HepG2 (cell line): ENCODE data around the gene RNASE1. TPM values are rescaled to one million over a fixed set of nuclear protein-coding genes. Genes with fewer than 3 reads are reported as not detected.

Experiments used
- ATAC-seq: fragments of 200-7000 bp; cut with Tn5 transposase; 3 replicates; pipeline ENCODE4 v1.9.1; 2020; ENCODE audit warnings: mild to moderate bottlenecking, moderate library complexity
- BruUV-seq: library from RNA; stranded (reverse); fragments of 400-500 nt; replicated peaks from 2 replicates; lab custom pipeline; 2021; lab: Mats Ljungman, UMichigan
- CTCF ChIA-PET: fragments of 300-600 bp; formaldehyde crosslinking; extraction: SDS; loops from one replicate; lab custom pipeline; 2021; ENCODE audit warnings: low total read pairs, inconsistent platforms, low intra/inter-chr PET ratio; lab: Yijun Ruan, JAX
- POLR2A ChIA-PET: fragments of 350-600 bp; sonication (Branson Sonifier 250); formaldehyde crosslinking; loops from one replicate; lab custom pipeline; 2020; ENCODE audit warnings: antibody characterized with exemption, inconsistent platforms; lab: Yijun Ruan, JAX
- DNase-seq: peaks from one replicate; pipeline ENCODE4 v3.0.0-alpha.2; 2015; ENCODE audit warnings: low spot score
- FAIRE-seq: peaks from 3 replicates; lab custom pipeline; 2011; peaks lifted over from hg19 to GRCh38; lab: Jason Lieb, UNC
- H2AFZ ChIP-seq: one replicate; pipeline ENCODE4 v1.6.1; 2011; ENCODE audit warnings: low read length, inconsistent platforms
- H3K27ac ChIP-seq: fragments of 300-600 bp; 3 replicates; pipeline ENCODE4 v1.8.0; 2011; ENCODE audit warnings: mixed run types, mild to moderate bottlenecking, mixed read lengths, low read length, inconsistent platforms; ENCODE audit not compliant: insufficient read depth; ENCODE audit errors: extremely low read length
- H3K27me3 ChIP-seq, 2 experiments: fragments of 200-600 bp in 1 of 2; 2 replicates in 1 of 2; 3 replicates in 1 of 2; pipeline versions ENCODE4 v1.6.0 to v1.8.0; 2011; ENCODE audit warnings: low read length in 2 of 2, mild to moderate bottlenecking in 2 of 2, moderate library complexity in 2 of 2, inconsistent platforms in 1 of 2; ENCODE audit not compliant: insufficient read depth in 2 of 2, control insufficient read depth in 1 of 2
- H3K36me3 ChIP-seq, 2 experiments: fragments of 200-600 bp in 1 of 2; replicated peaks in 1 of 2; 2 replicates in 1 of 2; 3 replicates in 1 of 2; pipeline versions ENCODE4 v1.5.1 to v1.8.0; 2011; ENCODE audit warnings: low read length in 2 of 2, inconsistent platforms in 1 of 2; ENCODE audit not compliant: insufficient read depth in 2 of 2, control insufficient read depth in 1 of 2
- H3K4me1 ChIP-seq: 2 replicates; pipeline ENCODE4 v1.5.1; 2012; ENCODE audit warnings: low read length, inconsistent platforms; ENCODE audit not compliant: insufficient read depth
- H3K4me2 ChIP-seq: 2 replicates; pipeline ENCODE4 v1.6.0; 2011; ENCODE audit warnings: low read depth, low read length, inconsistent platforms
- H3K4me3 ChIP-seq, 3 experiments: fragments of 200-600 bp in 1 of 3; sonication (generic), shearing (Covaris generic) in 1 of 3; replicated peaks in 1 of 3; 2 replicates each; pipeline ENCODE4 v1.5.1; 2011 to 2016; ENCODE audit warnings: low read length in 3 of 3, inconsistent platforms in 2 of 3, low read depth in 2 of 3, mild to moderate bottlenecking in 2 of 3, control low read depth in 1 of 3, mixed read lengths in 1 of 3; ENCODE audit not compliant: insufficient read depth in 1 of 3
- H3K79me2 ChIP-seq: one replicate; pipeline ENCODE4 v1.6.1; 2011; ENCODE audit warnings: low read length, inconsistent platforms; ENCODE audit not compliant: insufficient read depth
- H3K9ac ChIP-seq: 2 replicates; pipeline ENCODE4 v1.6.0; 2011; ENCODE audit warnings: mild to moderate bottlenecking, low read depth, low read length, inconsistent platforms; ENCODE audit not compliant: insufficient read depth
- H3K9me3 ChIP-seq: 2 replicates; pipeline ENCODE4 v1.5.1; 2012; ENCODE audit warnings: mild to moderate bottlenecking, low read length
- H4K20me1 ChIP-seq: 2 replicates; pipeline ENCODE4 v1.6.0; 2011; ENCODE audit warnings: inconsistent platforms, mild to moderate bottlenecking, low read length, moderate library complexity; ENCODE audit not compliant: insufficient read depth
- DPF2 ChIP-seq: sonication (generic); formaldehyde crosslinking; IDR thresholded peaks from 2 replicates; pipeline ENCODE4 v1.4.0; 2020; ENCODE audit warnings: mild to moderate bottlenecking, low read depth, missing genetic modification reagents, borderline replicate concordance
- GABPA ChIP-seq, 2 experiments: IDR thresholded peaks; 2 replicates each; pipeline ENCODE4 v1.6.1; 2011 to 2016; ENCODE audit warnings: low read depth in 2 of 2, low read length in 1 of 2, missing biosample characterization in 1 of 2, missing genetic modification characterization in 1 of 2
- GZF1 ChIP-seq: sonication (generic); formaldehyde crosslinking; IDR thresholded peaks from 2 replicates; pipeline ENCODE4 v1.5.1; 2020; ENCODE audit warnings: mild to moderate bottlenecking, missing genetic modification reagents
- KAT2B ChIP-seq: fragments of 150-350 bp; IDR thresholded peaks from 2 replicates; pipeline ENCODE4 v1.6.1; 2014; ENCODE audit warnings: low read depth, low read length, borderline replicate concordance
- KDM2A ChIP-seq: sonication (generic); formaldehyde crosslinking; IDR thresholded peaks from 2 replicates; pipeline ENCODE4 v1.4.0; 2020; ENCODE audit warnings: low read depth, missing genetic modification reagents, borderline replicate concordance
- MED8 ChIP-seq: sonication (generic); formaldehyde crosslinking; IDR thresholded peaks from 2 replicates; pipeline ENCODE4 v1.8.1; 2023; ENCODE audit warnings: mild to moderate bottlenecking, missing genetic modification reagents; ENCODE audit not compliant: insufficient replicate concordance
- NKX3-1 ChIP-seq: sonication (generic); formaldehyde crosslinking; IDR thresholded peaks from 2 replicates; pipeline ENCODE4 v1.5.0; 2020; ENCODE audit warnings: missing genetic modification reagents
- SNAPC4 ChIP-seq: sonication (generic); formaldehyde crosslinking; IDR thresholded peaks from 2 replicates; pipeline ENCODE4 v1.4.0; 2020; ENCODE audit warnings: mild to moderate bottlenecking, missing genetic modification reagents
- TEAD3 ChIP-seq: optimal IDR thresholded peaks from 2 replicates; pipeline ENCODE3; 2016; ENCODE audit warnings: borderline replicate concordance
- ZBED4 ChIP-seq: sonication (generic); formaldehyde crosslinking; IDR thresholded peaks from 2 replicates; pipeline ENCODE4 v1.4.0; 2020; ENCODE audit warnings: missing genetic modification reagents, borderline replicate concordance
- ZBTB38 ChIP-seq: sonication (generic); formaldehyde crosslinking; IDR thresholded peaks from 2 replicates; pipeline ENCODE4 v1.5.1; 2020; ENCODE audit warnings: mild to moderate bottlenecking, missing genetic modification reagents
- ZMYM4 ChIP-seq: sonication (generic); formaldehyde crosslinking; IDR thresholded peaks from 2 replicates; pipeline ENCODE4 v1.8.1; 2023; ENCODE audit warnings: mild to moderate bottlenecking, missing genetic modification reagents
- ZNF331 ChIP-seq: sonication (generic); formaldehyde crosslinking; IDR thresholded peaks from 2 replicates; pipeline ENCODE4 v1.4.0; 2020; ENCODE audit warnings: missing genetic modification reagents
- ZNF414 ChIP-seq: sonication (generic); formaldehyde crosslinking; IDR thresholded peaks from 2 replicates; pipeline ENCODE4 v1.5.0; 2020; ENCODE audit warnings: missing genetic modification reagents
- ZSCAN29 ChIP-seq: sonication (generic); formaldehyde crosslinking; conservative IDR thresholded peaks from 2 replicates; pipeline ENCODE4 v1.4.0; 2020; ENCODE audit warnings: mild to moderate bottlenecking, missing genetic modification reagents
- WGBS: methylation state at CpG from one replicate; pipeline ENCODE4 v1.1.6; 2017; ENCODE audit warnings: low lambda C conversion rate; 5-methylcytosine and 5-hydroxymethylcytosine counted together
- in situ Hi-C: cut with HindIII; loops from 2 replicates; pipeline ENCODE4 v1.10.0; 2017; ENCODE audit warnings: low pct_unique_long_range_greater_than_20kb; ENCODE audit not compliant: extremely low pct_ligation_motif_present
- intact Hi-C: fragments of 100-400 bp; cut with micrococcal nuclease; formaldehyde crosslinking; loops from one replicate; pipeline ENCODE4 v1.10.0; 2022; ENCODE audit not compliant: unreplicated experiment
- polyA plus RNA-seq, 8 experiments: library from polyadenylated mRNA; depleted of rRNA in 3 of 8; stranded (reverse) in 7 of 8; unstranded in 1 of 8; fragments of >200 nt; fragmentation: Illumina TruSeq in 4 of 8; extraction: Trizol in 4 of 8; gene quantifications; 2 replicates each; pipeline versions ENCODE4 v1.2.1 to v1.2.3, GENCODE V29; 2011 to 2016; ENCODE audit warnings: low read depth in 4 of 8, missing spikeins in 1 of 8, mixed read lengths in 1 of 8; ENCODE audit not compliant: insufficient read depth in 1 of 8
- total RNA-seq, 5 experiments: library from RNA; depleted of rRNA; stranded (reverse); fragments of >200 nt; fragmentation: Illumina TruSeq; extraction: Trizol; gene quantifications; 2 replicates each; pipeline ENCODE4 v1.2.3, GENCODE V29; 2016; ENCODE audit warnings: low read depth in 1 of 5

Gene RNASE1
- total and polyA plus RNA-seq, 2 of the 13 experiments (the other 11 are each of a cell fraction or from before 2014, with no cell fraction given): not detected

GRCh38 chr14:20799892-20800544 lies 2.6 kb downstream of the RNASE1 start:
- in situ Hi-C loops (no loop called here), intact Hi-C loops (no loop called here)
- no peak overlapping the region; the same call in 1 of the 2 replicates for H3K4me2 ChIP-seq
- H3K9me3 ChIP-seq: no peaks in the 10 kb centered on the region
- peaks cover 25% of the 10 kb centered on the region for H3K4me1 ChIP-seq
- peaks cover 2 to 9% of the 10 kb centered on the region in 2 experiments; a peak in 3 of 5 replicates for H3K27me3 ChIP-seq
- POLR2A ChIA-PET: no interaction called here
- H3K27ac ChIP-seq: no peak overlapping the region
- FAIRE-seq: no peak
- no peak overlapping the region for H3K9ac ChIP-seq
- no peaks in the 10 kb centered on the region for H3K79me2 ChIP-seq
- H2AFZ ChIP-seq: no peak overlapping the region
- H4K20me1 ChIP-seq: no peaks in the 10 kb centered on the region
- CTCF ChIA-PET: no interaction called here
- no peaks in the 10 kb centered on the region for H3K36me3 ChIP-seq
- no TSS peak for BruUV-seq
- ATAC-seq: peak; percentile 70
- 31% methylated on average over 9 of the region's 9 CpGs for WGBS
- H3K4me3 ChIP-seq: no peak overlapping the region
- peak; percentile 30 for DNase-seq
- no peak for TF ChIP-seq NKX3-1 (CRISPR knock-in tag)
- no peak for TF ChIP-seq ZNF414 (CRISPR knock-in tag)
- no peak for TF ChIP-seq ZBTB38
- no peak for TF ChIP-seq GABPA (IDR thresholded peaks at IDR 0.05; ENCODE audit: low read depth, low read length)
- TF ChIP-seq GABPA (CRISPR knock-in tag; IDR thresholded peaks at IDR 0.05; ENCODE audit: low read depth): no peak
- TF ChIP-seq ZNF331: no peak
- no peak for TF ChIP-seq ZMYM4 (CRISPR knock-in tag)
- no peak for TF ChIP-seq ZBED4 (CRISPR knock-in tag)
- TF ChIP-seq ZSCAN29 (CRISPR knock-in tag): no peak
- TF ChIP-seq KAT2B: no peak
- TF ChIP-seq SNAPC4 (CRISPR knock-in tag): no peak
- no peak for TF ChIP-seq MED8 (CRISPR knock-in tag)
- TF ChIP-seq KDM2A (CRISPR knock-in tag): no peak
- TF ChIP-seq DPF2 (CRISPR knock-in tag): no peak
- TF ChIP-seq GZF1 (CRISPR knock-in tag): no peak
- peak; percentile 49 for TF ChIP-seq TEAD3 (CRISPR knock-in tag)
